HG03342 (cell line): ENCODE results near the gene ITPKC.

Source experiments
- ATAC-seq: cut with Tn5 transposase; IDR thresholded peaks from one replicate; pipeline ENCODE4 v1.9.1; 2021; ENCODE audit warnings: mild to moderate bottlenecking, moderate library complexity; ENCODE audit not compliant: unreplicated experiment

ITPKC gene

GRCh38 chr19:40690050-40690692 is 26.7 kb upstream of the ITPKC start, which contains the start of gene NUMBL:
NUMBL (minus strand) TSS chr19:40690651; CDS start chr19:40690483, 168 bp downstream.
- ATAC-seq, result peak; percentile 20

GRCh38 chr19:40690693-40691420 is 26.1 kb upstream of the ITPKC start:
- ATAC-seq, result peak; percentile 52

GRCh38 chr19:40691421-40692211 is 25.3 kb upstream of the ITPKC start:
- no peak for ATAC-seq

GRCh38 chr19:40692212-40692551 is 24.7 kb upstream of the ITPKC start:
- ATAC-seq, result no peak

- no peak for ATAC-seq
Observed at GRCh38 chr19:40693150-40693788, 23.6 kb upstream of the ITPKC start.

- no peak for ATAC-seq
Observed at GRCh38 chr19:40693896-40694295, 23.0 kb upstream of the ITPKC start.

GRCh38 chr19:40695881-40696280 is 21.0 kb upstream of the ITPKC start:
- ATAC-seq, result no peak

GRCh38 chr19:40697007-40697406 is 19.9 kb upstream of the ITPKC start:
- no peak for ATAC-seq

- no peak for ATAC-seq
Observed at GRCh38 chr19:40700083-40700482, 16.8 kb upstream of the ITPKC start.

GRCh38 chr19:40701758-40702157 is 15.2 kb upstream of the ITPKC start:
- ATAC-seq, result no peak

GRCh38 chr19:40702337-40703012 is 14.4 kb upstream of the ITPKC start:
- ATAC-seq, result no peak

GRCh38 chr19:40703029-40703755 is 13.7 kb upstream of the ITPKC start:
- ATAC-seq, result no peak

- no peak for ATAC-seq
Observed at GRCh38 chr19:40704491-40705361, 12.2 kb upstream of the ITPKC start.

- ATAC-seq, result no peak
Observed at GRCh38 chr19:40705362-40705651, 11.6 kb upstream of the ITPKC start.

- ATAC-seq, result no peak
Observed at GRCh38 chr19:40705950-40706619, 10.8 kb upstream of the ITPKC start.

- ATAC-seq, result no peak
Observed at GRCh38 chr19:40707615-40708014, 9.3 kb upstream of the ITPKC start.

- ATAC-seq, result no peak
Observed at GRCh38 chr19:40709817-40710216, 7.1 kb upstream of the ITPKC start.

- ATAC-seq, result no peak
Observed at GRCh38 chr19:40713939-40714338, 3.0 kb upstream of the ITPKC start.
